Lower lobe of right lung (tissue), 2 donors: ENCODE measurements around the gene PCIF1. TPM values are rescaled to one million over a fixed set of nuclear protein-coding genes. Genes with fewer than 3 reads are reported as not detected.

Experiments used
- ATAC-seq, 2 donors: fragments of 200-7000 bp; cut with Tn5 transposase; one replicate each; pipeline ENCODE4 v1.9.1; 2020 to 2022; ENCODE audit warnings: mild to moderate bottlenecking in 2 of 2, moderate library complexity in 2 of 2
- DNase-seq: peaks from one replicate; pipeline ENCODE4 v3.0.0-alpha.2; 2020
- H3K27ac ChIP-seq: fragments of 200-600 bp; one replicate; pipeline ENCODE4 v1.8.0; 2022
- H3K27me3 ChIP-seq: fragments of 200-600 bp; one replicate; pipeline ENCODE4 v1.8.0; 2022; ENCODE audit warnings: low read depth
- H3K36me3 ChIP-seq: fragments of 200-600 bp; one replicate; pipeline ENCODE4 v1.8.0; 2022; ENCODE audit warnings: mild to moderate bottlenecking
- H3K4me1 ChIP-seq: fragments of 200-600 bp; one replicate; pipeline ENCODE4 v1.8.0; 2022
- H3K4me3 ChIP-seq: fragments of 200-600 bp; one replicate; pipeline ENCODE4 v1.8.0; 2022; ENCODE audit warnings: mild to moderate bottlenecking
- H3K9me3 ChIP-seq: fragments of 200-600 bp; one replicate; pipeline ENCODE4 v1.8.0; 2022
- intact Hi-C: fragments of 100-400 bp; cut with DNase I; formaldehyde crosslinking; loops from one replicate; pipeline ENCODE4 v1.11.0; 2022
- total RNA-seq: library from RNA; stranded (reverse); fragmentation: NEBNext Ultra II Directional; extraction: Animal tissue kit (Norgen Biotek cat#: 25700); gene quantifications from one replicate; pipeline ENCODE4 v1.2.1, GENCODE V29; 2021
- TF ChIP-seq, protein P1 (sequence below): fragments of 200-600 bp; IDR thresholded peaks from one replicate; pipeline ENCODE4 v1.8.0; 2022; ENCODE audit warnings: antibody characterized with exemption, mild to moderate bottlenecking
- donor health status: DM: no; HTN: yes; CAD: no; lungs with severe emphysema.

The PCIF1 gene
- total RNA-seq, 1 donor from 2014 or later: 34.7 TPM

DNA sequence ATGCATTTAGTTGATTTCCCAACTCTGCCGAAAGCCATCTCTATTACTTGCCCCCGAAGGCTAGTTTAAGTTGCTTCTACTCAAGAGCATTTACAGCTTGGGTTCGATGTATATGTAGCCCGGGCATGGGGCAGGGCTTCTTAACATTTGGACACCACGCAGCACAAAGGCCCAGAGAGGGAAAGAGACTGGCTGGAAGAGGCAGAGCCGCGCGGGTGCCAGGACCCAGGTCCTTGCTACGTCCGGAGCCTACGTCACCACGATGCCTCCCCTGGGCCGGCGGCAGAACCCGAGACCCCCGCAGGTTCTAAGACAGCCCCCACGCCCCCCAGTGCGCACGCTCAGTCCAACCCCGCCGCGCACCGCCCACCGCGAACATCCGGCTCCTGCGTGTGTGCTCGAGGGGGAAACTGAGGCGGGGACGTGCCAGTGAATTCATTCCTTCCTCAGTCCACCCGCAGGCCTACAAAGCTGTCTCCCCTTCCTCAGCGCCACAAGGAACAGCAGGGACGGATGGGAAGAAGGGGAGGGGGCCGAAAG is 367 bp upstream of the PCIF1 start:
- TF ChIP-seq, protein P1, sequence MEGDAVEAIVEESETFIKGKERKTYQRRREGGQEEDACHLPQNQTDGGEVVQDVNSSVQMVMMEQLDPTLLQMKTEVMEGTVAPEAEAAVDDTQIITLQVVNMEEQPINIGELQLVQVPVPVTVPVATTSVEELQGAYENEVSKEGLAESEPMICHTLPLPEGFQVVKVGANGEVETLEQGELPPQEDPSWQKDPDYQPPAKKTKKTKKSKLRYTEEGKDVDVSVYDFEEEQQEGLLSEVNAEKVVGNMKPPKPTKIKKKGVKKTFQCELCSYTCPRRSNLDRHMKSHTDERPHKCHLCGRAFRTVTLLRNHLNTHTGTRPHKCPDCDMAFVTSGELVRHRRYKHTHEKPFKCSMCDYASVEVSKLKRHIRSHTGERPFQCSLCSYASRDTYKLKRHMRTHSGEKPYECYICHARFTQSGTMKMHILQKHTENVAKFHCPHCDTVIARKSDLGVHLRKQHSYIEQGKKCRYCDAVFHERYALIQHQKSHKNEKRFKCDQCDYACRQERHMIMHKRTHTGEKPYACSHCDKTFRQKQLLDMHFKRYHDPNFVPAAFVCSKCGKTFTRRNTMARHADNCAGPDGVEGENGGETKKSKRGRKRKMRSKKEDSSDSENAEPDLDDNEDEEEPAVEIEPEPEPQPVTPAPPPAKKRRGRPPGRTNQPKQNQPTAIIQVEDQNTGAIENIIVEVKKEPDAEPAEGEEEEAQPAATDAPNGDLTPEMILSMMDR: no peak
- intact Hi-C loops: no loop called here
- H3K27me3 ChIP-seq: no peaks in the 10 kb centered on the region
- ATAC-seq: peak; percentile 43 to 46
- H3K9me3 ChIP-seq: no peaks in the 10 kb centered on the region
- DNase-seq: peak; percentile 81
- peak overlapping the region; percentile 100 for H3K27ac ChIP-seq
- H3K4me1 ChIP-seq: peaks cover 26% of the 10 kb centered on the region
- H3K36me3 ChIP-seq: peaks cover 20% of the 10 kb centered on the region
- H3K4me3 ChIP-seq: peak overlapping the region; percentile 83

DNA sequence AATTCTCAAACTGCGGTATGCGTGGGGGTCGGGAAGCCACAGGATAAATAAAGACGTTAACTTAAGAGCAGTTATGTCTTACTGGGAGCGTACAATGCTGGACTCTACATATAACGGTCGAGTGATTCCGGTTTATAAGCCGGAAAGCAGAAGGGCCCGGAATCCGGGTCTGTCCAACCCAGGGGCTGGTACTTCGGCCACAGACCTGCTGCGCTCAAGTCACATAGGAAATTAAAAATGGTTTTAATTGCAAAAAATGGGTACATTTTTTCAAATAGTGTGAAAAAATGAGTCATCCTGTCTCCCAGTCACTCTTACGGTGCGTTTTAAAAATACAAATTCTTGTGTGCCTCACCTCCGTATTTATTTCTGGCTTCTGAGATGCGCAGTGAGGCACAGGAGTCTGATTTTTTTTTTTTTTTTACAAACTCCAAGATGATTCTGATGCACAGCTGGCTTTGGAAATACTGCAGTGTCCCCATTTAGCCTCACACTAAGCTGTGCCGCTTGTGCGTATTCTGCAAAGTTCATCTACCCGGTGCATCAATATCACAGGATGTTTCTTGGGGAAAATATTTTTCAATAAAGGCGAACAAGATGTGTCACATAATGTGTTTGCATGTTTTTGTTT is 1.0 kb downstream of the PCIF1 start:
- Histone ChIP-seq H3K4me1 (peaks cover 26% of the 10 kb centered on the region), H3K27ac (peak overlapping the region; percentile 89), H3K4me3 (peak overlapping the region; percentile 83), H3K27me3 (no peaks in the 10 kb centered on the region), H3K9me3 (no peaks in the 10 kb centered on the region), H3K36me3 (peaks cover 34% of the 10 kb centered on the region)
- TF ChIP-seq, protein P1: no peak
- DNase-seq (no peak), ATAC-seq (peak; percentile 2 to 21)
- intact Hi-C loops: no loop called here

DNA sequence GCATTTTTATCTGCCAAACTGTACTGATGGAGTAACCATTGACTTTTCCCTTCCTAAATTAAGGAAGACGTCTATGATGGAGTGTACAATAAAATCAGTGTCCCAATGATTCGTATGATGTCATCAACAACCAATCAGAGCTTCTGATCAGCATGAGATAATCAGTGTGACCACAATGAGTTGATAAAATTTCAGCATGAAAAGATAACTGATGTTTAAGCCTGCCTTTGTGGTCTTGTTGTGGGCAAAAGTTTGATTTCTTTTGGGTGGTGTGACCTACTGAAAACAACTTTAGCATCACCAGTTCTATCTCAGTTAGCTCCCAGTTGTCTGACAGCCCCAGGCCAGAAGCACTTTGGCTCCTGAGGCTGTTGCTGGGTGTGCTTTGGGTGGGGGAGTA is 3.3 kb downstream of the PCIF1 start:
- no peak overlapping the region for H3K4me3 ChIP-seq
- peaks cover 26% of the 10 kb centered on the region for H3K4me1 ChIP-seq
- no peak for ATAC-seq
- H3K27ac ChIP-seq: no peak overlapping the region
- DNase-seq: no peak
- TF ChIP-seq, protein P1: no peak
- intact Hi-C loops: no loop called here
- no peaks in the 10 kb centered on the region for H3K9me3 ChIP-seq
- H3K27me3 ChIP-seq: no peaks in the 10 kb centered on the region
- H3K36me3 ChIP-seq: peaks cover 56% of the 10 kb centered on the region

DNA sequence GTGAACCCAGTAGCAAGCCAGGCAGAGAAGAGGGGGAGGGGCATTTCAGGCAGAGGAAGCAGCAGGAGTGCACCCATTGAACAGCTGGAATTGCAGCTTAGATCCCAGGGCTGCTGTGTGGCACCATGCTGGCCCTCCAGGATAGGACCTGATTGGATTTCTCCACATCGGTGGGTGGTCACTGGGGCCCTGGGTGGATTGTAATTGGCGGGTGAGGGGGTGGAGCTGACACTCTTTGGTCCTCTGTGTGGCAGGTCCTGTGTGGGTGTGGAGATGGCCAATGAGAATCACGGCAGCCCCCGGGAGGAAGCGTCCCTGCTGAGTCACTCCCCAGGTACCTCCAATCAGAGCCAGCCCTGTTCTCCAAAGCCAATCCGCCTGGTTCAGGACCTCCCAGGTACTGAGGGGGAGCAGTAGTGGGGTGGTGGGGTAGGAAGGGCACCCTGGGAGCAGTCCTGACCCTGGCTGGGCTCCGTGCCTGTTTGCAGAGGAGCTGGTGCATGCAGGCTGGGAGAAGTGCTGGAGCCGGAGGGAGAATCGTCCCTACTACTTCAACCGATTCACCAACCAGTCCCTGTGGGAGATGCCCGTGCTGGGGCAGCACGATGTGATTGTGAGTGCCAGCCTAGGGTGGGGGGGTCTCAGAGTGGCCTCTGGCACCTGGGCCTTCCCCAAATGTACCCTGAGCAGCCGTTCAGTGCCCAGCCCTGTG is 4.4 kb downstream of the PCIF1 start:
- H3K27ac ChIP-seq: no peak overlapping the region
- no peaks in the 10 kb centered on the region for H3K27me3 ChIP-seq
- H3K36me3 ChIP-seq: peaks cover 67% of the 10 kb centered on the region
- no peak for DNase-seq
- H3K4me1 ChIP-seq: peaks cover 15% of the 10 kb centered on the region
- H3K4me3 ChIP-seq: no peak overlapping the region
- intact Hi-C loops: no loop called here
- TF ChIP-seq, protein P1: no peak
- no peaks in the 10 kb centered on the region for H3K9me3 ChIP-seq
- ATAC-seq: no peak

- Histone ChIP-seq H3K4me3 (no peak overlapping the region), H3K27me3 (no peaks in the 10 kb centered on the region), H3K9me3 (no peaks in the 10 kb centered on the region), H3K36me3 (peaks cover 79% of the 10 kb centered on the region), H3K27ac (no peak overlapping the region), H3K4me1 (peaks cover 15% of the 10 kb centered on the region)
- intact Hi-C loops: no loop called here
- TF ChIP-seq, protein P1: no peak
- DNase-seq (no peak), ATAC-seq (no peak)
Observed at GRCh38 chr20:45940053-45940452, 5.6 kb downstream of the PCIF1 start.
